GM19099 (cell line): ENCODE results near the gene LRP2BP.

Experiments
- POLR2A ChIP-seq: IDR thresholded peaks from 3 replicates; pipeline ENCODE4 v1.6.1; 2011; ENCODE audit warnings: low read depth; ENCODE audit not compliant: insufficient read length; ENCODE audit errors: extremely low read depth

The LRP2BP gene

GRCh38 chr4:185322803-185323202 is 72.9 kb downstream of the LRP2BP start:
- TF ChIP-seq POLR2A = no peak

DNA sequence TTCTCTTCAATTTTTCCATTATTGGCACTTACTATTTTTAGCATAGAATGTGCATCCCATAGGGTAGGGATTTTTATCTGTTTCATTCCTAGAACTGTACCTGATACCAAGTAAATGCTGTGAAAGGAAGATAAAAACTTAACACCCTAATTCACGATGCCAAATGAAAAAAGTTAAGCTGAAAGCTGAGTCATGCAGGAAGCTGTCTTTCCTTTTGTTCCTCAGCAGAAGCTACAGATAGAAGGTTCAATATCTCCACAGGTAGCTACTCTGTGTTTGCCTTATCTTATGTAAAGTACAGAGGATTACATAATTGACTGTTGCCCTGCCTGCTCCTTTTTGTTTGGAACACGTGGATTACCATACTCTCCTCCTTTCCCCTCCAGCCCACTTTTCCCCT is 77.0 kb downstream of the LRP2BP start:
- TF ChIP-seq POLR2A = no peak

DNA sequence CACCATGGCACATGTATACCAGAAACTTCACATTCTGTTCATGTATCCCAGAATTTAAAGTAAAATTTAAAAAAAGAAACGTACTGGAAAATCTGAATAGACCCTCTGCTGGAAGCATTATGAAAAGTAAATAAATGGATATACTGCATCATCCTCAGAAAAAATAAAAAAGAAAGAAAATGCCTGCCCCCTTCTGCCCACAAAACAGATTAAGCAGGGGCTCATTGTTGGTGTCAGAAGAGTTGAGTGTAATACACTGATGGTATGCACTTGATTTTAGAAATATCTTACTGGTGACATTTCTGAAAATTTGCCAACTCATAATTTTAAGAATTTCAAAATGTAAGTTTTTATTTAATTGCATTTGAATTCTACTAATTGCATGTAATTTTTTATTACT is 77.8 kb downstream of the LRP2BP start:
- no peak for TF ChIP-seq POLR2A
